IPS-15b (cell line): Measurements from ENCODE around the gene METTL22.
"Not testable (repeated sequence)": the region's sequence is repeated elsewhere in the genome, so short reads cannot be mapped to it uniquely, and the experiment has no call there.

Source experiments
- H3K27me3 ChIP-seq: one replicate; pipeline ENCODE4 v1.6.1; 2013; ENCODE audit warnings: low read length; ENCODE audit not compliant: control insufficient read depth, insufficient read depth
- H3K36me3 ChIP-seq: one replicate; pipeline ENCODE4 v1.6.1; 2013; ENCODE audit warnings: low read length; ENCODE audit not compliant: control insufficient read depth, insufficient read depth
- H3K4me1 ChIP-seq: one replicate; pipeline ENCODE4 v1.6.1; 2013; ENCODE audit warnings: mild to moderate bottlenecking, low read length; ENCODE audit not compliant: control insufficient read depth, insufficient read depth
- H3K4me3 ChIP-seq: one replicate; pipeline ENCODE4 v1.5.1; 2013; ENCODE audit warnings: low read depth, low read length
- H3K9ac ChIP-seq: one replicate; pipeline ENCODE4 v1.6.1; 2013; ENCODE audit warnings: low read depth, mild to moderate bottlenecking, low read length
- H3K9me3 ChIP-seq: one replicate; pipeline ENCODE4 v1.6.1; 2013; ENCODE audit warnings: mild to moderate bottlenecking, low read length; ENCODE audit not compliant: control insufficient read depth, insufficient read depth

METTL22 gene

DNA sequence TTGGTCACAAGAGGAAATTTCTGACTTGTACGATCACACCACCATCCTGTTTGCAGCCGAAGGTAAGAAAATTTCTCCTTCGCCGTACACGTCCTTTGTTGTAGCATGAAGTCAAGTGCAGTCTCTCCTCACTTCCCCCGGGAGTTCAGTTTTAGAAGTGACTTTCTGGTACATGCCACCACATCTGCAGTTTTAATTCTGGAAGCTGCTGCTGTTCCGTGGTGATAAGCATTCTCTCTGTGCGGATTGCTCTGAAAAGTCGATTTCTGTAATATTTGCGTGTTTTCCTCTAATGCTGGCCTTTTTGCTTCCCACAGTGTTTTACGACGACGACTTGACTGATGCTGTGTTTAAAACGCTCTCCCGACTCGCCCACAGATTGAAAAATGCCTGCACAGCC is 20.6 kb downstream of the METTL22 start:
- Histone ChIP-seq H3K9ac (no peak overlapping the region), H3K9me3 (no peaks in the 10 kb centered on the region), H3K36me3 (peaks cover 74% of the 10 kb centered on the region)

DNA sequence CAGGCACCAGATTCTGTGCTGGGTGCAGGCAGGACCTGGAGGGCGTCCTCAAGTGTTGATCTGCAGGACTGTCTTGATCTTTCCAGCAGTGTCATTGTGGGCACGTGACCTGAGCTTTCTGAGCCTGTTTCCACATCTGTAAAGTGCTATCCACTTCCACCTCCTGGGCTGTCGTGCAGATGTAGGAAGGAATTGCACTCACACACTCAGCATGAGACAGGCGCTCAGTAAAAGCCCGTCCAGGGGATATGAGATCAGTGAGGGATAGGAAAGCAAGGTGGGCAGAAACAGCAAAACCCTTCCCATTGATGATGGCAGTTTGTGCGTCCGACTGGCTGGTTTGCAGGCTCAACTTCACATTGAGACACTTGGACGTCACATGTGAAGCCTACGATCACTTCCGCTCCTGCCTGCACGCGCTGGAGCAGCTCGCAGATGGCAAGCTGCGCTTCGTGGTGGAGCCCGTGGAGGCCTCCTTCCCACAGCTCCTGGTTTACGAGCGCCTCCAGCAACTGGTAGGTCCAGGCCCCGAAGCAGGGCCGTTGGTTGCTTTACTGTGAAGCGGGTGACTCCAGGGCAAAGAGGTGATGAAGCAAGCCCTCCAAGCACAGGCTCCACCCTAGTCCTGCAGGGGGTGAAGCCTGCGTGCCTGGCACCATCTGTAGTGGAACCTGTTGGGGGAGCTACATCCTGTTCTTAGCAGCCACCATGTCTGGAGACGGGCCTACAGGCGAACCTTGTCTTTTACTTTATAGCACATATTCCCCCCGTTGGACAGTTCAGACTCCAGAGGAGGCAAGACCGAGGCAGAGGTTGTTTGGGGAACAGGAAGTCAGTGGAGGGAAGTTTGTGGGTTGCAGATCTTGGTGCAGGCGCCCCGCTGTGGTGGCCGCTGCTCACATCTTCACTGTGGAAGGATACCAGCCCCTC is 23.0 kb downstream of the METTL22 start:
- H3K36me3 ChIP-seq = peaks cover 71% of the 10 kb centered on the region
- no peak overlapping the region for H3K9ac ChIP-seq
- no peaks in the 10 kb centered on the region for H3K27me3 ChIP-seq
- H3K9me3 ChIP-seq = no peaks in the 10 kb centered on the region
- H3K4me1 ChIP-seq = no peaks in the 10 kb centered on the region
- no peak overlapping the region for H3K4me3 ChIP-seq

More for the DNA sequence above, 20.6 kb downstream of the METTL22 start:
- no peaks in the 10 kb centered on the region for H3K27me3 ChIP-seq
- no peak overlapping the region for H3K4me3 ChIP-seq
- H3K4me1 ChIP-seq = no peaks in the 10 kb centered on the region

GRCh38 chr16:8645141-8645521 is 23.6 kb downstream of the METTL22 start:
- Histone ChIP-seq H3K36me3 (peaks cover 65% of the 10 kb centered on the region), H3K27me3 (no peaks in the 10 kb centered on the region), H3K4me3 (no peak overlapping the region), H3K9me3 (no peaks in the 10 kb centered on the region), H3K4me1 (no peaks in the 10 kb centered on the region), H3K9ac (no peak overlapping the region)

GRCh38 chr16:8645831-8646230 is 24.3 kb downstream of the METTL22 start:
- no peaks in the 10 kb centered on the region for H3K27me3 ChIP-seq
- H3K36me3 ChIP-seq = peaks cover 65% of the 10 kb centered on the region
- no peaks in the 10 kb centered on the region for H3K4me1 ChIP-seq
- no peak overlapping the region for H3K9ac ChIP-seq
- no peaks in the 10 kb centered on the region for H3K9me3 ChIP-seq
- H3K4me3 ChIP-seq = no peak overlapping the region

GRCh38 chr16:8646326-8647053 is 25.0 kb downstream of the METTL22 start:
- Histone ChIP-seq H3K9ac (no peak overlapping the region), H3K36me3 (peaks cover 60% of the 10 kb centered on the region), H3K4me3 (no peak overlapping the region), H3K9me3 (no peaks in the 10 kb centered on the region), H3K27me3 (no peaks in the 10 kb centered on the region), H3K4me1 (no peaks in the 10 kb centered on the region)

DNA sequence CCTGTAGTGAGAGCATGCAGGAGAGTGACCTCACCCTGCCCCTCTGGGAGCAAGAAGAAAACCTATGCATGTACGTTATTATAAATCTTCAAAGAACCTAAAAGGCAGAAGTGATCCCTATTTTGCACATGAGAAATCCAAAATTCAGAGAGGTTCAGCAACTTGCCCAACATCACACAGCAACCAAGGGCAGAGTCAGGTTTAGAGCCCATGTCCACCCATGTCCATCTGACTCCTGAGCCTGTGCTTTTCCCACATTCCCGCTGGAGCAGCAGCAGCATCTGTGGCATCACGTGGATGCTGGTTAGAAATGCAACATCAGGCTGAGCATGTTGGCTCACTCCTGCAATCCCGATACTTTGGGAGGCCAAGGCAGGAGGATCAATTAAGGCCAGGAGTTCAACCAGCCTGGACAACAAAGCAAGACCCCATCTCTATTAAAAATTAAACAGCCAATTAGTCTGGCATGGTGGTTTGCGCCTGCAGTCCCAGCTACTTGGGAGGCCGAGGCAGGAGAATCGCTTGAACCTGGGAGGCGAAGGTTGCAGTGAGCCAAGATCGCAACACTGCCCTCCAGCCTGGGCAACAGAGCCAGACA is 26.3 kb downstream of the METTL22 start:
- Histone ChIP-seq H3K27me3 (no peaks in the 10 kb centered on the region), H3K4me1 (no peaks in the 10 kb centered on the region), H3K9me3 (no peaks in the 10 kb centered on the region), H3K4me3 (no peak overlapping the region), H3K36me3 (peaks cover 46% of the 10 kb centered on the region), H3K9ac (no peak overlapping the region)

GRCh38 chr16:8648877-8649276 is 27.4 kb downstream of the METTL22 start:
- Histone ChIP-seq H3K36me3 (peaks cover 38% of the 10 kb centered on the region), H3K9me3 (no peaks in the 10 kb centered on the region), H3K4me3 (no peak overlapping the region), H3K27me3 (no peaks in the 10 kb centered on the region), H3K9ac (no peak overlapping the region), H3K4me1 (no peaks in the 10 kb centered on the region)

GRCh38 chr16:8649829-8650554 is 28.5 kb downstream of the METTL22 start:
- no peaks in the 10 kb centered on the region for H3K27me3 ChIP-seq
- no peak overlapping the region for H3K9ac ChIP-seq
- no peak overlapping the region for H3K4me3 ChIP-seq
- no peaks in the 10 kb centered on the region for H3K4me1 ChIP-seq
- no peaks in the 10 kb centered on the region for H3K9me3 ChIP-seq
- H3K36me3 ChIP-seq = peaks cover 28% of the 10 kb centered on the region

DNA sequence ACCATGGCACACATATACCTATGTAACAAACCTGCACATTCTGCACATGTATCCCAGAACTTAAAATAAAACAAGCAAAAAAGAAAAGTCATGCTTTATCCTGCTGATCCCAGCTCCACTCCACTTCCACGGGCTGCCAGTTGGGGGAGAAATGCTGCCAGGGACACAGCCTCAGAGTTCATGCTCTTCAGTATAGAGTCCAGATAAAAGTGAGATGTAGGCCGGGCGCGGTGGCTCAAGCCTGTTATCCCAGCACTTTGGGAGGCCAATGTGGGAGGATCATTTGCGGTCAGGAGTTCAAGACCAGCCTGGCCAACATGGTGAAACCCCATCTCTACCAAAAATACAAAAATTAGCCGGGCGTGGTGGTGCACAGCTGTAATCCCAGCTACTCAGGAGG is 30.5 kb downstream of the METTL22 start:
- H3K9me3 ChIP-seq, H3K4me1 ChIP-seq, H3K9ac ChIP-seq: not testable (repeated sequence)

GRCh38 chr16:8655184-8655717 is 33.8 kb downstream of the METTL22 start:
- no peaks in the 10 kb centered on the region for H3K9me3 ChIP-seq
- no peaks in the 10 kb centered on the region for H3K27me3 ChIP-seq
- H3K9ac ChIP-seq = no peak overlapping the region
- H3K36me3 ChIP-seq = no peaks in the 10 kb centered on the region
- no peaks in the 10 kb centered on the region for H3K4me1 ChIP-seq
- H3K4me3 ChIP-seq = no peak overlapping the region

More for the DNA sequence above, 30.5 kb downstream of the METTL22 start:
- H3K36me3 ChIP-seq, H3K4me3 ChIP-seq, H3K27me3 ChIP-seq: not testable (repeated sequence)

DNA sequence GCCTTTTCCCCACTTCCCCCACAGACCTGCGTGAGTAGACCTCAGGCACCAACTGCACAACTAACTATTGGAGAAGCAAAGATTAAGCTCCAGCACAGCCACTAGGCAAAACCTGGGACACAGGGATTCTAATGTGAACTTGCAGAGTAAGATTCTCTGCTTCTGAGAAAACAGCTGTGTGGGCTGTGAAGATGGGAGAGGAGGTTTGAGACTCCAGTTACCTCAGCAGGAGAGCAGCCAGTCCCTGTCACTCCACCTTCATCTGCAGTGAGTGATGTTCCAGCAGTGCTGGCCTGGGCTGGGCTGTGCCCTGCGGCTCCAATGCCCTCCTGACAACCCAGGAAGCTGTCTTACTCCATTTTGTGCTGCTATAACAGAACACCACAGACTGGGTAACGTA is 34.9 kb downstream of the METTL22 start:
- no peaks in the 10 kb centered on the region for H3K4me1 ChIP-seq
- H3K4me3 ChIP-seq = no peak overlapping the region
- H3K9me3 ChIP-seq = no peaks in the 10 kb centered on the region
- H3K9ac ChIP-seq = no peak overlapping the region
- no peaks in the 10 kb centered on the region for H3K36me3 ChIP-seq
- H3K27me3 ChIP-seq = no peaks in the 10 kb centered on the region
